HepG2 (cell line): ENCODE results near the gene APBB2. TPM values are rescaled to one million over a fixed set of nuclear protein-coding genes. Genes with fewer than 3 reads are reported as not detected.

Experiments
- ARID2 ChIP-seq: sonication (generic); formaldehyde crosslinking; IDR thresholded peaks from 2 replicates; pipeline ENCODE4 v1.8.1; 2022; ENCODE audit warnings: mild to moderate bottlenecking, missing genetic modification reagents, borderline replicate concordance
- BCL3 ChIP-seq: sonication (generic); formaldehyde crosslinking; IDR thresholded peaks from 2 replicates; pipeline ENCODE4 v1.5.1; 2020; ENCODE audit warnings: mild to moderate bottlenecking, missing genetic modification reagents, moderate library complexity
- DNMT1 ChIP-seq: sonication (generic); formaldehyde crosslinking; IDR thresholded peaks from 2 replicates; pipeline ENCODE4 v1.5.1; 2020; ENCODE audit warnings: mild to moderate bottlenecking, missing genetic modification reagents
- EED ChIP-seq: sonication (generic); formaldehyde crosslinking; IDR thresholded peaks from 2 replicates; pipeline ENCODE4 v1.5.0; 2020; ENCODE audit warnings: mild to moderate bottlenecking, missing genetic modification reagents
- FOXJ3 ChIP-seq: sonication (generic); formaldehyde crosslinking; IDR thresholded peaks from 2 replicates; pipeline ENCODE4 v1.4.0; 2020; ENCODE audit warnings: missing genetic modification reagents, mild to moderate bottlenecking, borderline replicate concordance
- JDP2 ChIP-seq: sonication (generic); formaldehyde crosslinking; IDR thresholded peaks from 2 replicates; pipeline ENCODE4 v1.8.1; 2022; ENCODE audit warnings: missing genetic modification reagents, borderline replicate concordance
- KDM5A ChIP-seq: fragments of 200-600 bp; sonication (generic); IDR thresholded peaks from 2 replicates; pipeline ENCODE4 v1.7.0; 2018; ENCODE audit warnings: antibody characterized with exemption, mild to moderate bottlenecking, low read length, borderline replicate concordance
- NCOA2 ChIP-seq: sonication (generic); formaldehyde crosslinking; IDR thresholded peaks from 2 replicates; pipeline ENCODE4 v1.8.0; 2022; ENCODE audit warnings: inconsistent platforms
- NFKB2 ChIP-seq: sonication (generic); formaldehyde crosslinking; IDR thresholded peaks from 2 replicates; pipeline ENCODE4 v1.4.0; 2020; ENCODE audit warnings: missing genetic modification reagents, borderline replicate concordance
- RCOR2 ChIP-seq: IDR thresholded peaks from 2 replicates; pipeline ENCODE4 v1.6.1; 2016; ENCODE audit warnings: missing biosample characterization, missing genetic modification reagents
- TOE1 ChIP-seq: sonication (generic); formaldehyde crosslinking; IDR thresholded peaks from 2 replicates; pipeline ENCODE4 v1.4.0; 2020; ENCODE audit warnings: mild to moderate bottlenecking, missing genetic modification reagents
- ZBTB3 ChIP-seq: sonication (generic); formaldehyde crosslinking; IDR thresholded peaks from 2 replicates; pipeline ENCODE4 v1.4.0; 2020; ENCODE audit warnings: low read depth, mild to moderate bottlenecking, moderate library complexity, missing genetic modification reagents, borderline replicate concordance
- ZC3H4 ChIP-seq: sonication (generic); formaldehyde crosslinking; IDR thresholded peaks from 2 replicates; pipeline ENCODE4 v1.4.0; 2020; ENCODE audit warnings: missing genetic modification reagents, borderline replicate concordance
- ZFAT ChIP-seq: sonication (generic); formaldehyde crosslinking; conservative IDR thresholded peaks from 2 replicates; pipeline ENCODE4 v1.8.1; 2023; ENCODE audit warnings: missing genetic modification reagents, inconsistent platforms
- ZMAT5 ChIP-seq: sonication (generic); formaldehyde crosslinking; IDR thresholded peaks from 2 replicates; pipeline ENCODE4 v1.5.0; 2020; ENCODE audit warnings: mild to moderate bottlenecking, low read depth, missing genetic modification reagents, borderline replicate concordance
- ZNF160 ChIP-seq: sonication (generic); formaldehyde crosslinking; IDR thresholded peaks from 2 replicates; pipeline ENCODE4 v1.8.0; 2022; ENCODE audit warnings: mild to moderate bottlenecking, inconsistent platforms, missing genetic modification reagents
- ZNF225 ChIP-seq: sonication (generic); formaldehyde crosslinking; IDR thresholded peaks from 2 replicates; pipeline ENCODE4 v1.4.0; 2020; ENCODE audit warnings: mild to moderate bottlenecking, missing genetic modification reagents
- ZNF34 ChIP-seq: sonication (generic); formaldehyde crosslinking; IDR thresholded peaks from 2 replicates; pipeline ENCODE4 v1.4.0; 2020; ENCODE audit warnings: mild to moderate bottlenecking, missing genetic modification reagents, borderline replicate concordance
- ZNF362 ChIP-seq: sonication (generic); formaldehyde crosslinking; IDR thresholded peaks from 2 replicates; pipeline ENCODE4 v1.4.0; 2020; ENCODE audit warnings: missing genetic modification reagents, mild to moderate bottlenecking, borderline replicate concordance
- ZNF430 ChIP-seq: sonication (generic); formaldehyde crosslinking; IDR thresholded peaks from 2 replicates; pipeline ENCODE4 v1.9.0; 2021; ENCODE audit warnings: mild to moderate bottlenecking, missing genetic modification reagents
- ZNF512B ChIP-seq: sonication (generic); formaldehyde crosslinking; IDR thresholded peaks from 2 replicates; pipeline ENCODE4 v1.5.1; 2020; ENCODE audit warnings: missing genetic modification reagents, mild to moderate bottlenecking, borderline replicate concordance
- ZNF547 ChIP-seq: sonication (generic); formaldehyde crosslinking; IDR thresholded peaks from 2 replicates; pipeline ENCODE4 v1.5.1; 2020; ENCODE audit warnings: mild to moderate bottlenecking, missing genetic modification reagents
- ZNF576 ChIP-seq: sonication (generic); formaldehyde crosslinking; IDR thresholded peaks from 2 replicates; pipeline ENCODE4 v1.4.0; 2020; ENCODE audit warnings: mild to moderate bottlenecking, missing genetic modification reagents
- ZNF850 ChIP-seq: sonication (generic); formaldehyde crosslinking; conservative IDR thresholded peaks from 2 replicates; pipeline ENCODE4 v1.9.0; 2021; ENCODE audit warnings: mild to moderate bottlenecking, missing genetic modification reagents
- polyA plus RNA-seq, 8 experiments: library from polyadenylated mRNA; depleted of rRNA in 3 of 8; stranded (reverse) in 7 of 8; unstranded in 1 of 8; fragments of >200 nt; fragmentation: Illumina TruSeq in 4 of 8; extraction: Trizol in 4 of 8; gene quantifications; 2 replicates each; pipeline versions ENCODE4 v1.2.1 to v1.2.3, GENCODE V29; 2011 to 2016; ENCODE audit warnings: low read depth in 4 of 8, missing spikeins in 1 of 8, mixed read lengths in 1 of 8; ENCODE audit not compliant: insufficient read depth in 1 of 8
- total RNA-seq, 5 experiments: library from RNA; depleted of rRNA; stranded (reverse); fragments of >200 nt; fragmentation: Illumina TruSeq; extraction: Trizol; gene quantifications; 2 replicates each; pipeline ENCODE4 v1.2.3, GENCODE V29; 2016; ENCODE audit warnings: low read depth in 1 of 5

The APBB2 gene
- total and polyA plus RNA-seq, 2 of the 13 experiments (the other 11 are each of a cell fraction or from before 2014, with no cell fraction given), result 11.7 to 17.0 TPM

- TF ChIP-seq EED (CRISPR knock-in tag), result no peak
- TF ChIP-seq NFKB2 (CRISPR knock-in tag), result peak; percentile 25; the same call in 1 of the 2 replicates
- TF ChIP-seq ZNF362, result no peak
- TF ChIP-seq RCOR2, result 0 out of 2 replicates have a peak, but pooled peaks have one; percentile 47
- no peak for TF ChIP-seq ZBTB3 (CRISPR knock-in tag)
- no peak for TF ChIP-seq ZMAT5 (CRISPR knock-in tag)
- no peak for TF ChIP-seq ZNF225
- TF ChIP-seq ZNF850, result no peak
- TF ChIP-seq JDP2, result no peak
- no peak for TF ChIP-seq ZNF430 (CRISPR knock-in tag)
- no peak for TF ChIP-seq DNMT1 (CRISPR knock-in tag)
- TF ChIP-seq ZNF160 (CRISPR knock-in tag), result 0 out of 2 replicates have a peak, but pooled peaks have one; percentile 44
- TF ChIP-seq ZNF512B (CRISPR knock-in tag), result no peak
- TF ChIP-seq ZFAT (CRISPR knock-in tag), result no peak
- no peak for TF ChIP-seq TOE1 (CRISPR knock-in tag)
- no peak for TF ChIP-seq ZC3H4 (CRISPR knock-in tag)
- no peak for TF ChIP-seq ZNF547 (CRISPR knock-in tag)
- TF ChIP-seq ZNF34 (CRISPR knock-in tag), result 0 out of 2 replicates have a peak, but pooled peaks have one; percentile 15
- TF ChIP-seq KDM5A, result peak; percentile 56
- no peak for TF ChIP-seq ARID2
- no peak for TF ChIP-seq NCOA2 (CRISPR knock-in tag)
- no peak for TF ChIP-seq FOXJ3
- TF ChIP-seq BCL3, result peak; percentile 84
- no peak for TF ChIP-seq ZNF576 (CRISPR knock-in tag)
Observed at GRCh38 chr4:41214136-41214824, at the start of gene APBB2 (continued).
